CD14-positive monocyte (primary cell): ENCODE measurements around the gene ZNF385B. TPM values are rescaled to one million over a fixed set of nuclear protein-coding genes. Genes with fewer than 3 reads are reported as not detected.

Source experiments
- DNase-seq, 3 donors: peaks; one replicate each; pipeline ENCODE4 v3.0.0-alpha.2; 2011 to 2022
- H2AFZ ChIP-seq: 2 replicates; pipeline ENCODE4 v1.6.0; 2012; ENCODE audit warnings: mild to moderate bottlenecking, low read depth, low read length, inconsistent platforms; ENCODE audit not compliant: insufficient read depth, poor library complexity, severe bottlenecking
- H3K27ac ChIP-seq, 2 donors: 1 replicate in 1 of 2; 2 replicates in 1 of 2; pipeline ENCODE4 v1.5.1; 2012 to 2013; ENCODE audit warnings: low read length in 2 of 2, control low read depth in 1 of 2, inconsistent platforms in 1 of 2, low read depth in 1 of 2, mild to moderate bottlenecking in 1 of 2
- H3K27me3 ChIP-seq, 2 donors: one replicate each; pipeline versions ENCODE4 v1.6.0 to v1.6.1; 2011 to 2013; ENCODE audit warnings: low read length in 2 of 2; ENCODE audit not compliant: control insufficient read depth in 2 of 2, insufficient read depth in 2 of 2
- H3K36me3 ChIP-seq, 2 donors: replicated peaks in 1 of 2; 1 replicate in 1 of 2; 2 replicates in 1 of 2; pipeline versions ENCODE4 v1.5.1 to v1.6.1; 2012 to 2013; ENCODE audit warnings: low read length in 2 of 2, control low read depth in 1 of 2, inconsistent platforms in 1 of 2, mild to moderate bottlenecking in 1 of 2; ENCODE audit not compliant: insufficient read depth in 2 of 2, control insufficient read depth in 1 of 2
- H3K4me1 ChIP-seq, 2 donors: 1 replicate in 1 of 2; 2 replicates in 1 of 2; pipeline versions ENCODE4 v1.5.1 to v1.6.1; 2012 to 2013; ENCODE audit warnings: low read length in 2 of 2, control low read depth in 1 of 2, inconsistent platforms in 1 of 2, mild to moderate bottlenecking in 1 of 2, moderate library complexity in 1 of 2; ENCODE audit not compliant: insufficient read depth in 2 of 2, control insufficient read depth in 1 of 2
- H3K4me2 ChIP-seq: replicated peaks from 2 replicates; pipeline ENCODE3; 2012; ENCODE audit warnings: low read length, moderate library complexity, mild to moderate bottlenecking; ENCODE audit not compliant: poor library complexity, severe bottlenecking; ENCODE audit errors: extremely low read depth
- H3K4me3 ChIP-seq, 3 experiments: fragments of 200-600 bp in 1 of 3; sonication (generic) in 1 of 3; replicated peaks in 1 of 3; 1 replicate in 2 of 3; 2 replicates in 1 of 3; pipeline ENCODE4 v1.5.1; 2011 to 2013; ENCODE audit warnings: low read length in 3 of 3, mild to moderate bottlenecking in 3 of 3, control low read depth in 2 of 3, low read depth in 2 of 3, inconsistent platforms in 1 of 3, moderate library complexity in 1 of 3
- H3K79me2 ChIP-seq: 2 replicates; pipeline ENCODE4 v1.6.0; 2012; ENCODE audit warnings: mild to moderate bottlenecking, control low read depth, inconsistent platforms, low read length, moderate library complexity; ENCODE audit not compliant: insufficient read depth
- H3K9ac ChIP-seq: 2 replicates; pipeline ENCODE4 v1.6.0; 2017; ENCODE audit warnings: low read length, mild to moderate bottlenecking; ENCODE audit not compliant: insufficient read depth, poor library complexity, severe bottlenecking
- H3K9me3 ChIP-seq, 2 donors: replicated peaks in 1 of 2; 1 replicate in 1 of 2; 2 replicates in 1 of 2; pipeline versions ENCODE4 v1.5.1 to v1.6.1; 2012 to 2013; ENCODE audit warnings: low read length in 2 of 2, control low read depth in 1 of 2; ENCODE audit not compliant: control insufficient read depth in 1 of 2, insufficient read depth in 1 of 2
- H4K20me1 ChIP-seq: 2 replicates; pipeline ENCODE4 v1.6.0; 2012; ENCODE audit warnings: mild to moderate bottlenecking, low read length, control low read depth, moderate library complexity; ENCODE audit not compliant: insufficient read depth
- H3K27ac Mint-ChIP-seq, 7 donors: one replicate each; pipeline ENCODE4 v1.8.0; 2020; ENCODE audit warnings: mild to moderate bottlenecking in 7 of 7, mixed read lengths in 7 of 7, moderate library complexity in 6 of 7, inconsistent platforms in 2 of 7
- H3K27me3 Mint-ChIP-seq, 3 donors: one replicate each; pipeline ENCODE4 v1.8.0; 2021 to 2022; ENCODE audit warnings: low read depth in 3 of 3, mild to moderate bottlenecking in 3 of 3, mixed read lengths in 3 of 3, moderate library complexity in 3 of 3, inconsistent platforms in 1 of 3
- H3K36me3 Mint-ChIP-seq, 2 donors: one replicate each; pipeline ENCODE4 v1.8.0; 2020; ENCODE audit warnings: mixed read lengths in 2 of 2, inconsistent platforms in 1 of 2, mild to moderate bottlenecking in 1 of 2
- H3K4me1 Mint-ChIP-seq: one replicate; pipeline ENCODE4 v1.8.0; 2020; ENCODE audit warnings: mild to moderate bottlenecking, mixed read lengths
- H3K4me3 Mint-ChIP-seq, 2 donors: one replicate each; pipeline ENCODE4 v1.8.0; 2020; ENCODE audit warnings: mild to moderate bottlenecking in 2 of 2, mixed read lengths in 2 of 2, moderate library complexity in 1 of 2
- H3K9me3 Mint-ChIP-seq, 7 donors: one replicate each; pipeline ENCODE4 v1.8.0; 2020 to 2022; ENCODE audit warnings: mixed read lengths in 7 of 7, mild to moderate bottlenecking in 6 of 7, moderate library complexity in 6 of 7, inconsistent platforms in 2 of 7
- WGBS: methylation state at CpG from one replicate; pipeline ENCODE4 v1.1.5; 2013; ENCODE audit warnings: missing lambda C conversion rate; ENCODE audit not compliant: insufficient coverage; 5-methylcytosine and 5-hydroxymethylcytosine counted together
- intact Hi-C, 2 donors: fragments of 100-400 bp; cut with micrococcal nuclease; formaldehyde crosslinking; loops; one replicate each; pipeline versions ENCODE4 v1.15.0 to v1.15.1; 2023
- polyA plus RNA-seq, 3 donors: library from polyadenylated mRNA; depleted of rRNA in 1 of 3; unstranded in 2 of 3; stranded (reverse) in 1 of 3; fragments of 300-500 nt in 2 of 3; fragments of >200 nt in 1 of 3; fragmentation: Illumina TruSeq in 2 of 3; gene quantifications; 1 replicate in 2 of 3; 2 replicates in 1 of 3; pipeline ENCODE4 v1.2.3, GENCODE V29; 2012 to 2021
- TF ChIP-seq, protein P1 (sequence below): fragments of 200-600 bp; IDR thresholded peaks from one replicate; pipeline ENCODE4 v1.8.0; 2022; ENCODE audit warnings: antibody characterized with exemption, mild to moderate bottlenecking

ZNF385B gene
- polyA plus RNA-seq, 3 donors = not detected

DNA sequence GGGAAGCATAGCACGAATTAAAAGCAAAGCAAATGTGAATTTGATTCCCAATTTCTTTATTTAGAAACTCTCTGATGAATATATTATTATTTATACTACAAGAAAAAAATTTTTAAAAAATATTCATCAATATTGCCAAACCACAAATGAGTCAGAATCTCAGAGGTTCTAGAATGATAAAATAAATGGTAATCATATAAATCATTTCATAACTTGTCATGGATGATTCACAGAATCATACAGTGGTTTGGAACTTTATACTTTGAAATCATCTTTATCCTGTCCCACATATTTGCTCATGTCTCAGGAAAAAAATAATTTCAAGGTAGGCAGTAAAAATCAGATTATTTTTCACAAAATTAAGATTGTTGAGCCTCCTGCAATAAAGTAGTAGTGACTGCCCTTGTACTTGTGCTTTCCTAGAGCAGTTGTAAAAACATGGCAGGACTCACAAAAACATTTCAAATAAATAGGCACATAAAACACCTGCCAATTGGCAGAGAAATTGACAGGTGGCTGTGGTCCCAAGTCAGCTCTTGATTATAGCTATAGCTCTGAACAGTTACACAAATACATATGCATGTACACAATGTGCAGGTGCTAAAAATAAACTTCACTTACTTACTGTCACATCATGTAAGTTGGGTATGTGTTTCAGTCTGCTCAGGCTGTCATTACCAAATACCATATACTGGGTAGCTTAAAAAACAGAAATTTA, 322.8 kb downstream of the ZNF385B start:
- Mint-ChIP-seq H3K36me3 (no peaks in the 10 kb centered on the region), H3K9me3 (peaks cover 0 to 9% (median 2%) of the 10 kb centered on the region in 7 donors), H3K27me3 (peaks cover 0 to 4% (median 0%) of the 10 kb centered on the region in 3 donors), H3K4me3 (no peak overlapping the region), H3K4me1 (no peaks in the 10 kb centered on the region), H3K27ac (no peak overlapping the region)
- H3K4me2 ChIP-seq = no peak overlapping the region
- no peak overlapping the region for H3K4me3 ChIP-seq
- H4K20me1 ChIP-seq = no peaks in the 10 kb centered on the region
- H3K36me3 ChIP-seq = no peaks in the 10 kb centered on the region
- no peaks in the 10 kb centered on the region for H3K27me3 ChIP-seq
- H3K27ac ChIP-seq = no peak overlapping the region
- H3K9ac ChIP-seq = no peak overlapping the region
- WGBS = no CpG with 5 or more reads among the region's 1 CpG
- H3K4me1 ChIP-seq = no peaks in the 10 kb centered on the region
- TF ChIP-seq, protein P1, sequence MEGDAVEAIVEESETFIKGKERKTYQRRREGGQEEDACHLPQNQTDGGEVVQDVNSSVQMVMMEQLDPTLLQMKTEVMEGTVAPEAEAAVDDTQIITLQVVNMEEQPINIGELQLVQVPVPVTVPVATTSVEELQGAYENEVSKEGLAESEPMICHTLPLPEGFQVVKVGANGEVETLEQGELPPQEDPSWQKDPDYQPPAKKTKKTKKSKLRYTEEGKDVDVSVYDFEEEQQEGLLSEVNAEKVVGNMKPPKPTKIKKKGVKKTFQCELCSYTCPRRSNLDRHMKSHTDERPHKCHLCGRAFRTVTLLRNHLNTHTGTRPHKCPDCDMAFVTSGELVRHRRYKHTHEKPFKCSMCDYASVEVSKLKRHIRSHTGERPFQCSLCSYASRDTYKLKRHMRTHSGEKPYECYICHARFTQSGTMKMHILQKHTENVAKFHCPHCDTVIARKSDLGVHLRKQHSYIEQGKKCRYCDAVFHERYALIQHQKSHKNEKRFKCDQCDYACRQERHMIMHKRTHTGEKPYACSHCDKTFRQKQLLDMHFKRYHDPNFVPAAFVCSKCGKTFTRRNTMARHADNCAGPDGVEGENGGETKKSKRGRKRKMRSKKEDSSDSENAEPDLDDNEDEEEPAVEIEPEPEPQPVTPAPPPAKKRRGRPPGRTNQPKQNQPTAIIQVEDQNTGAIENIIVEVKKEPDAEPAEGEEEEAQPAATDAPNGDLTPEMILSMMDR = no peak
- intact Hi-C loops = no loop called here
- H2AFZ ChIP-seq = no peak overlapping the region
- H3K9me3 ChIP-seq = peaks cover 0 to 3% of the 10 kb centered on the region in 2 donors
- DNase-seq = no peak
- no peaks in the 10 kb centered on the region for H3K79me2 ChIP-seq

DNA sequence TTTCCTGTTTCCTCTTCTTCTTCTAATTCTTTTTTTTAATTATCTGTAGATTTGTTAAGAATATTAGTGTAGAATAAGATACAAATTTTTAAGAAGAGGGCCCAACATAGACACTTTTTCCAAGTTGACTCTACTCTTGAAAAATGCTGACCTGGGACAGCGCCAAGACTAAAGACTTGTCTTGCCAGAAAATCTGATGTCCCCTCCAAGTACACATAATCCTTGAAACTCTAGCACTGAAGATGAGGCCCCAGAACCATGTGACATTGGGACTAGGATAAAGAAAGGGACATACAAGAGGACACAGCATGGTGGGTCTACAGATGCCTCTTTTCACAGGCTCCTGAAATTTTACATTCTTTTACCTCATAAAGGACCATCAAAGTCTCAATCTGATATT, 325.2 kb downstream of the ZNF385B start:
- Mint-ChIP-seq H3K27ac (no peak overlapping the region), H3K4me3 (no peak overlapping the region), H3K9me3 (peaks cover 0 to 10% (median 3%) of the 10 kb centered on the region in 7 donors), H3K36me3 (no peaks in the 10 kb centered on the region), H3K27me3 (peaks cover 0 to 4% (median 0%) of the 10 kb centered on the region in 3 donors), H3K4me1 (no peaks in the 10 kb centered on the region)
- H3K79me2 ChIP-seq = no peaks in the 10 kb centered on the region
- no peak overlapping the region for H3K9ac ChIP-seq
- no peaks in the 10 kb centered on the region for H3K36me3 ChIP-seq
- no peak overlapping the region for H3K4me3 ChIP-seq
- H3K9me3 ChIP-seq = peaks cover 0 to 3% of the 10 kb centered on the region in 2 donors
- H3K4me1 ChIP-seq = no peaks in the 10 kb centered on the region
- H3K27me3 ChIP-seq = no peaks in the 10 kb centered on the region
- no peak overlapping the region for H2AFZ ChIP-seq
- H3K4me2 ChIP-seq = no peak overlapping the region
- TF ChIP-seq, protein P1 = no peak
- intact Hi-C loops = no loop called here
- no CpG with 5 or more reads among the region's 1 CpG for WGBS
- H4K20me1 ChIP-seq = no peaks in the 10 kb centered on the region
- no peak for DNase-seq
- H3K27ac ChIP-seq = no peak overlapping the region
